B cell (primary cell): ENCODE measurements around the gene PLA2G12B. TPM values are rescaled to one million over a fixed set of nuclear protein-coding genes. Genes with fewer than 3 reads are reported as not detected.
"Not testable (repeated sequence)": the region's sequence is repeated elsewhere in the genome, so short reads cannot be mapped to it uniquely, and the experiment has no call there.

Source experiments
- ATAC-seq: fragments of 200-7000 bp; cut with Tn5 transposase; one replicate; pipeline ENCODE4 v1.10.0; 2021; ENCODE audit warnings: low read depth, mild to moderate bottlenecking, moderate number of reproducible peaks, moderate library complexity
- CTCF ChIA-PET: fragments of 350-600 bp; sonication (Branson Sonifier 250); formaldehyde crosslinking; loops from one replicate; lab custom pipeline; 2021; ENCODE audit warnings: antibody characterized with exemption, inconsistent platforms; lab: Charles Lee
- POLR2A ChIA-PET: fragments of 350-600 bp; sonication (Branson Sonifier 250); formaldehyde crosslinking; loops from one replicate; lab custom pipeline; 2021; ENCODE audit warnings: antibody characterized with exemption; lab: Charles Lee
- DNase-seq: peaks from one replicate; pipeline ENCODE4 v3.0.0; 2013
- H2AFZ ChIP-seq: 2 replicates; pipeline ENCODE4 v1.6.1; 2012; ENCODE audit warnings: mild to moderate bottlenecking, low read depth, low read length; ENCODE audit not compliant: insufficient read depth, poor library complexity, severe bottlenecking
- H3K27ac ChIP-seq, 2 donors: 1 replicate in 1 of 2; 2 replicates in 1 of 2; pipeline ENCODE4 v1.5.1; 2012 to 2013; ENCODE audit warnings: low read length in 2 of 2, mild to moderate bottlenecking in 2 of 2, moderate library complexity in 1 of 2
- H3K27me3 ChIP-seq, 4 experiments: fragments of 200-600 bp in 1 of 4; sonication (generic) in 1 of 4; replicated peaks in 1 of 4; 1 replicate in 2 of 4; 2 replicates in 2 of 4; pipeline versions ENCODE4 v1.6.1 to v1.7.0; 2013 to 2016; ENCODE audit warnings: low read length in 3 of 4, mild to moderate bottlenecking in 2 of 4, mixed read lengths in 1 of 4, moderate library complexity in 1 of 4; ENCODE audit not compliant: insufficient read depth in 4 of 4, control insufficient read depth in 3 of 4; ENCODE audit errors: control extremely low read depth in 1 of 4
- H3K36me3 ChIP-seq, 2 experiments: replicated peaks in 1 of 2; 1 replicate in 1 of 2; 2 replicates in 1 of 2; pipeline versions ENCODE4 v1.6.1 to v1.7.1; 2013; ENCODE audit warnings: low read length in 1 of 2; ENCODE audit not compliant: insufficient read depth in 2 of 2, control insufficient read depth in 1 of 2; ENCODE audit errors: control extremely low read depth in 1 of 2, extremely low read depth in 1 of 2
- H3K4me1 ChIP-seq, 2 donors: fragments of 200-600 bp in 1 of 2; sonication (generic) in 1 of 2; 1 replicate in 1 of 2; 2 replicates in 1 of 2; pipeline versions ENCODE4 v1.5.1 to v1.6.1; 2013 to 2017; ENCODE audit warnings: low read length in 2 of 2; ENCODE audit not compliant: control insufficient read depth in 2 of 2, insufficient read depth in 2 of 2
- H3K4me2 ChIP-seq: replicated peaks from 2 replicates; pipeline ENCODE3; 2012; ENCODE audit warnings: mild to moderate bottlenecking, low read depth, low read length; ENCODE audit not compliant: poor library complexity, severe bottlenecking
- H3K4me3 ChIP-seq, 5 experiments: fragments of 200-600 bp in 1 of 5; sonication (generic) in 1 of 5; 1 replicate in 3 of 5; 2 replicates in 2 of 5; pipeline versions ENCODE4 v1.5.1 to v1.7.0; 2011 to 2016; ENCODE audit warnings: low read length in 4 of 5, mild to moderate bottlenecking in 4 of 5, low read depth in 2 of 5, control low read depth in 1 of 5, moderate library complexity in 1 of 5; ENCODE audit not compliant: insufficient read depth in 1 of 5; ENCODE audit errors: control extremely low read depth in 1 of 5, extremely low read depth in 1 of 5
- H3K79me2 ChIP-seq: fragments of 200-600 bp; sonication (generic); one replicate; pipeline ENCODE4 v1.6.0; 2016; ENCODE audit warnings: low read length; ENCODE audit not compliant: control insufficient read depth, insufficient read depth
- H3K9ac ChIP-seq: fragments of 200-600 bp; sonication (generic); 2 replicates; pipeline ENCODE4 v1.6.1; 2017; ENCODE audit warnings: mild to moderate bottlenecking, low read length, moderate library complexity
- H3K9me3 ChIP-seq, 3 donors: one replicate each; pipeline versions ENCODE4 v1.6.1 to v1.7.1; 2013; ENCODE audit warnings: low read length in 2 of 3; ENCODE audit not compliant: control insufficient read depth in 2 of 3, insufficient read depth in 1 of 3; ENCODE audit errors: control extremely low read depth in 1 of 3
- H4K20me1 ChIP-seq: 2 replicates; pipeline ENCODE4 v1.6.0; 2012; ENCODE audit warnings: mild to moderate bottlenecking, low read length; ENCODE audit not compliant: insufficient read depth, control insufficient read depth, poor library complexity, severe bottlenecking
- H3K27ac Mint-ChIP-seq: one replicate; pipeline ENCODE4 v1.8.0; 2021; ENCODE audit warnings: mixed read lengths
- H3K27me3 Mint-ChIP-seq: one replicate; pipeline ENCODE4 v1.8.0; 2021; ENCODE audit warnings: mixed read lengths
- H3K4me1 Mint-ChIP-seq: one replicate; pipeline ENCODE4 v1.8.0; 2021; ENCODE audit warnings: mixed read lengths
- H3K4me3 Mint-ChIP-seq: one replicate; pipeline ENCODE4 v1.8.0; 2021; ENCODE audit warnings: mixed read lengths
- H3K9me3 Mint-ChIP-seq: one replicate; pipeline ENCODE4 v1.8.0; 2022; ENCODE audit warnings: mixed read lengths; ENCODE audit not compliant: insufficient read depth
- EZH2 ChIP-seq: IDR thresholded peaks from 2 replicates; pipeline ENCODE4 v1.6.1; 2012; ENCODE audit warnings: borderline replicate concordance, low read depth, mild to moderate bottlenecking, moderate library complexity, low read length; ENCODE audit not compliant: insufficient read depth, poor library complexity, severe bottlenecking
- WGBS: methylation state at CpG from one replicate; pipeline ENCODE4 v1.1.5; 2013; ENCODE audit warnings: missing lambda C conversion rate; ENCODE audit not compliant: insufficient coverage; 5-methylcytosine and 5-hydroxymethylcytosine counted together
- intact Hi-C: fragments of 100-400 bp; cut with micrococcal nuclease; formaldehyde crosslinking; loops from one replicate; pipeline ENCODE4 v1.10.0; 2022
- polyA plus RNA-seq: library from polyadenylated mRNA; depleted of rRNA; stranded (reverse); fragments of >200 nt; gene quantifications from 2 replicates; pipeline ENCODE4 v1.2.3, GENCODE V29; 2012
- total RNA-seq, 2 donors: library from RNA; stranded (reverse); fragments of 120-200 nt in 1 of 2; gene quantifications; 1 replicate in 1 of 2; 2 replicates in 1 of 2; pipeline versions ENCODE4 v1.2.3 to v1.2.4, GENCODE V29; 2013 to 2022
- TF ChIP-seq, protein P1 (sequence below): fragments of 200-600 bp; IDR thresholded peaks from one replicate; pipeline ENCODE4 v1.8.0; 2022; ENCODE audit warnings: antibody characterized with exemption, mild to moderate bottlenecking

The PLA2G12B gene
- total and polyA plus RNA-seq, 2 donors (not counting 1 experiment from before 2014, with no cell fraction given) = not detected

DNA sequence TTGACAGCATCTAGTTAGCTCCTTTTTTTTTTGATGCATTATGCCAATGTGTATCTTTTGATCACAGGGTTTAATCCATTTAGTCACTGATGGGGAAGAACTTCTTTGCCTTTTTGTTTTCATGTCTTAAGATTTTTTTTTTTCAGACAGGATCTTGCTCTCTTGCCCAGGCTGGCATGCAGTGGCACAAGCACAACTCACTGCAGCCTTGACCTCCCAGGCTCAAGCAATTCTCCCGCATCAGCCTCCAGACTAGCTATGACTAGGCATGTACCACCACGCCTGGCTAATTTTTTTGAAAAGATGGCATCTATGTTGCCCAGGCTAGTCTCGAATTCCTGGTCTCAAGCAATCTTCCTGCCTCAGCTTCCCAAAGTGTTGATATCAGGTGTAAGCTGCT, 46.4 kb upstream of the PLA2G12B start:
- Histone ChIP-seq H3K9me3 (peaks cover 0 to 13% (median 1%) of the 10 kb centered on the region in 3 donors), H3K4me2 (no peak overlapping the region), H3K9ac (no peak overlapping the region), H2AFZ (no peak overlapping the region), H3K27ac (no peak overlapping the region), H3K79me2 (no peaks in the 10 kb centered on the region), H3K4me3 (no peak overlapping the region), H3K4me1 (no peaks in the 10 kb centered on the region), H4K20me1 (no peaks in the 10 kb centered on the region), H3K36me3 (peaks cover 4% of the 10 kb centered on the region in 2 experiments), H3K27me3 (no peaks in the 10 kb centered on the region)
- ChIA-PET POLR2A (no interaction called here), CTCF (interaction anchor here (0.7 kb wide), 1 partner anchor 111 kb away, joined by 3 read pairs; no protein-coding TSS in a partner anchor)
- no peak for DNase-seq
- no peak for TF ChIP-seq EZH2
- TF ChIP-seq, protein P1, sequence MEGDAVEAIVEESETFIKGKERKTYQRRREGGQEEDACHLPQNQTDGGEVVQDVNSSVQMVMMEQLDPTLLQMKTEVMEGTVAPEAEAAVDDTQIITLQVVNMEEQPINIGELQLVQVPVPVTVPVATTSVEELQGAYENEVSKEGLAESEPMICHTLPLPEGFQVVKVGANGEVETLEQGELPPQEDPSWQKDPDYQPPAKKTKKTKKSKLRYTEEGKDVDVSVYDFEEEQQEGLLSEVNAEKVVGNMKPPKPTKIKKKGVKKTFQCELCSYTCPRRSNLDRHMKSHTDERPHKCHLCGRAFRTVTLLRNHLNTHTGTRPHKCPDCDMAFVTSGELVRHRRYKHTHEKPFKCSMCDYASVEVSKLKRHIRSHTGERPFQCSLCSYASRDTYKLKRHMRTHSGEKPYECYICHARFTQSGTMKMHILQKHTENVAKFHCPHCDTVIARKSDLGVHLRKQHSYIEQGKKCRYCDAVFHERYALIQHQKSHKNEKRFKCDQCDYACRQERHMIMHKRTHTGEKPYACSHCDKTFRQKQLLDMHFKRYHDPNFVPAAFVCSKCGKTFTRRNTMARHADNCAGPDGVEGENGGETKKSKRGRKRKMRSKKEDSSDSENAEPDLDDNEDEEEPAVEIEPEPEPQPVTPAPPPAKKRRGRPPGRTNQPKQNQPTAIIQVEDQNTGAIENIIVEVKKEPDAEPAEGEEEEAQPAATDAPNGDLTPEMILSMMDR = no peak
- ATAC-seq = no peak
- intact Hi-C loops = no loop called here
- no peaks in the 10 kb centered on the region for H3K27me3 Mint-ChIP-seq
- 100% methylated on average over 3 of the region's 3 CpGs for WGBS
- no peak overlapping the region for H3K27ac Mint-ChIP-seq
- peaks cover under 1% of the 10 kb centered on the region for H3K9me3 Mint-ChIP-seq
- H3K4me1 Mint-ChIP-seq = no peaks in the 10 kb centered on the region
- H3K4me3 Mint-ChIP-seq = no peak overlapping the region

GRCh38 chr10:72997099-72997498, 42.5 kb upstream of the PLA2G12B start:
- Histone ChIP-seq H3K79me2 (no peaks in the 10 kb centered on the region), H3K9me3 (peaks cover 0 to 13% (median 2%) of the 10 kb centered on the region in 3 donors), H3K4me2 (no peak overlapping the region), H3K36me3 (no peaks in the 10 kb centered on the region), H4K20me1 (no peaks in the 10 kb centered on the region), H3K4me1 (no peaks in the 10 kb centered on the region), H3K9ac (no peak overlapping the region), H3K4me3 (no peak overlapping the region), H3K27ac (no peak overlapping the region), H3K27me3 (no peaks in the 10 kb centered on the region), H2AFZ (no peak overlapping the region)
- intact Hi-C loops = no loop called here
- Mint-ChIP-seq H3K9me3 (peaks cover 2% of the 10 kb centered on the region), H3K27ac (no peak overlapping the region), H3K27me3 (no peaks in the 10 kb centered on the region), H3K4me3 (no peak overlapping the region), H3K4me1 (no peaks in the 10 kb centered on the region)
- TF ChIP-seq EZH2 = no peak
- TF ChIP-seq, protein P1 = no peak
- DNase-seq (no peak), ATAC-seq (no peak)
- POLR2A ChIA-PET = no interaction called here
- 100% methylated on average over 1 of the region's 2 CpGs for WGBS
- CTCF ChIA-PET = interaction anchor here (0.6 kb wide), 1 partner anchor 8 kb away, joined by 3 read pairs; no protein-coding TSS in a partner anchor

DNA sequence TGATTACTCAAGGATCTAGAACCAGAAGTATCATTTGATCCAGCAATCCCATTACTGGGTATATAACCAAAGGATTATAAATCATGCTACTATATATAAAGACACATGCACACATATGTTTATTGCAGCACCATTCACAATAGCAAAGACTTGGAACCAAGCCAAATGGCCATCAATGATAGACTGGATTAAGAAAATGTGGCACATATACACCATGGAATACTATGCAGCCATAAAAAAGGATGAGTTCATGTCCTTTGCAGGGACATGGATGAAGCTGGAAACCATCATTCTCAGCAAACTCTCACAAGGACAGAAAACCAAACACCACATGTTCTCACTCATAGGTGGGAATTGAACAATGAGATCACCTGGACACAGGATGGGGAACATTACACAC, 40.9 kb upstream of the PLA2G12B start:
- H3K4me3 ChIP-seq, H3K27ac ChIP-seq, H3K36me3 ChIP-seq, H3K4me2 ChIP-seq, H3K4me3 Mint-ChIP-seq, intact Hi-C loops, H3K79me2 ChIP-seq, DNase-seq, CTCF ChIA-PET, ATAC-seq, H3K9me3 Mint-ChIP-seq, H3K9ac ChIP-seq, H4K20me1 ChIP-seq, H3K4me1 ChIP-seq, H3K4me1 Mint-ChIP-seq, H3K27me3 ChIP-seq, H3K27ac Mint-ChIP-seq, H3K27me3 Mint-ChIP-seq, H2AFZ ChIP-seq, POLR2A ChIA-PET: not testable (repeated sequence)
- peaks cover 0 to 13% (median 2%) of the 10 kb centered on the region in 3 donors for H3K9me3 ChIP-seq
